Loucy (cell line): ENCODE measurements around the gene FGF10.

Source experiments
- H2AFZ ChIP-seq: fragments of 200-600 bp; sonication (generic); 2 replicates; pipeline ENCODE4 v1.6.0; 2016; ENCODE audit warnings: antibody characterized with exemption, mild to moderate bottlenecking, low read length, moderate library complexity
- H3F3A ChIP-seq: fragments of 200-600 bp; 2 replicates; pipeline ENCODE4 v1.6.0; 2016; ENCODE audit warnings: antibody characterized with exemption, low read depth, mild to moderate bottlenecking
- H3K27me3 ChIP-seq: fragments of 200-600 bp; sonication (generic); 2 replicates; pipeline ENCODE4 v1.6.1; 2014; ENCODE audit warnings: low read length, mild to moderate bottlenecking; ENCODE audit not compliant: insufficient read depth, poor library complexity, severe bottlenecking
- H3K36me3 ChIP-seq: fragments of 200-600 bp; sonication (generic); 2 replicates; pipeline ENCODE4 v1.6.1; 2016; ENCODE audit warnings: low read length; ENCODE audit not compliant: insufficient read depth
- H3K4me1 ChIP-seq: fragments of 200-600 bp; sonication (generic); 2 replicates; pipeline ENCODE4 v1.5.1; 2014; ENCODE audit warnings: low read length, mild to moderate bottlenecking; ENCODE audit not compliant: insufficient read depth, poor library complexity, severe bottlenecking
- H3K4me2 ChIP-seq: fragments of 200-600 bp; sonication (generic); 2 replicates; pipeline ENCODE4 v1.6.0; 2014; ENCODE audit warnings: antibody characterized with exemption, low read length, low read depth, mild to moderate bottlenecking; ENCODE audit not compliant: poor library complexity, severe bottlenecking
- H3K4me3 ChIP-seq: fragments of 200-600 bp; sonication (generic); 2 replicates; pipeline ENCODE4 v1.5.1; 2014; ENCODE audit warnings: low read length, mild to moderate bottlenecking, mixed read lengths; ENCODE audit not compliant: poor library complexity, severe bottlenecking
- H3K79me2 ChIP-seq: fragments of 200-600 bp; sonication (generic); 2 replicates; pipeline ENCODE4 v1.6.1; 2014; ENCODE audit warnings: low read length; ENCODE audit not compliant: insufficient read depth
- H3K9ac ChIP-seq: fragments of 200-600 bp; sonication (generic); 2 replicates; pipeline ENCODE4 v1.6.0; 2014; ENCODE audit warnings: mild to moderate bottlenecking, low read depth, low read length, moderate library complexity; ENCODE audit not compliant: poor library complexity, severe bottlenecking
- H3K9me2 ChIP-seq: fragments of 200-600 bp; sonication (generic); replicated peaks from 2 replicates; pipeline ENCODE4 v1.6.1; 2016; ENCODE audit warnings: low read depth, low read length, mixed read lengths
- H3K9me3 ChIP-seq: fragments of 200-600 bp; sonication (generic); 2 replicates; pipeline ENCODE4 v1.6.1; 2014; ENCODE audit warnings: mild to moderate bottlenecking, antibody characterized with exemption, low read length, low read depth; ENCODE audit not compliant: insufficient read depth
- H4K20me1 ChIP-seq: fragments of 200-600 bp; sonication (generic); 2 replicates; pipeline ENCODE4 v1.6.0; 2014; ENCODE audit warnings: antibody characterized with exemption, low read length, mild to moderate bottlenecking; ENCODE audit not compliant: insufficient read depth, poor library complexity, severe bottlenecking
- CTCF ChIP-seq: fragments of 200-600 bp; sonication (generic); conservative IDR thresholded peaks from 2 replicates; pipeline ENCODE4 v1.5.1; 2014; ENCODE audit warnings: mild to moderate bottlenecking, antibody characterized with exemption, low read length
- EZH2phosphoT487 ChIP-seq: fragments of 200-600 bp; IDR thresholded peaks from 2 replicates; pipeline ENCODE4 v1.6.1; 2018; ENCODE audit warnings: antibody characterized with exemption, mild to moderate bottlenecking, moderate library complexity, borderline replicate concordance

FGF10 gene

DNA sequence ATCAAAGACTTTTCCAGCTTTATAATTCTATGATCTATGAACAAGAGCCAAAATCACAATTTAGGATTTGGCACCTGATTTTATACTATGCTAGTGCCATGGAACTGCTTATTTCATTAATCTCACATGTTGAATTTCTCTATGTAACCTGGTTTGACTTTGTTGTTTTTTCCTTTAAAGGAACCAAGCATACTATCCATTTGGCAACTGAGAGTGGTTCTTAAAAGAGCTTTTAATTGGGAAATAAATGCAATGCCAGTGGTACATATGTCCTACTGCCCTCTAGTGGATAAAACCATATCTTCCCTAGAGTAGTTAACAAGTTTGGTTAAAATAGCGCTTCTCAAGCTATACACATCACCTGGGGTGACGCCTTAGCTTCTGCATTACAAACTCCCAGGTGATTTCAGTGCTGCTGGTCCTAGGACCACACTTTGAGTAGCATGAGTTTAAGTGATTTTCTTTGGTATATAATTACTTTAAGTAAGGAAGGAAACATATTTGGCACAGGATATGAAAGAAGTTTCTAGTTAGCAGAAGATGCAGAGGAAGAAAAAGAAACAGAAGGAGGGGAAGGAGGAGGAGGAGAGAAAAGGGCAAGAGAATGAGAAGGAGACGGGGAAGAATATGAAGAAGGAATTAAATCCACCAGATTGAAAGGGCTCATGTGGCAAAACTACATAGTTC, 56.8 kb downstream of the FGF10 start:
- H3K4me2 ChIP-seq: no peak overlapping the region
- H3K9ac ChIP-seq: no peak overlapping the region
- no peaks in the 10 kb centered on the region for H3K27me3 ChIP-seq
- 0 out of 2 replicates have a peak overlapping the region, but pooled peaks have one; percentile 13 for H2AFZ ChIP-seq
- no peaks in the 10 kb centered on the region for H3F3A ChIP-seq
- H3K36me3 ChIP-seq: no peaks in the 10 kb centered on the region
- H3K9me3 ChIP-seq: no peaks in the 10 kb centered on the region
- no peaks in the 10 kb centered on the region for H3K4me1 ChIP-seq
- H3K9me2 ChIP-seq: no peaks in the 10 kb centered on the region
- H3K79me2 ChIP-seq: no peaks in the 10 kb centered on the region
- TF ChIP-seq EZH2phosphoT487 (no peak), CTCF (peak; percentile 85)
- H4K20me1 ChIP-seq: no peaks in the 10 kb centered on the region
- no peak overlapping the region for H3K4me3 ChIP-seq

DNA sequence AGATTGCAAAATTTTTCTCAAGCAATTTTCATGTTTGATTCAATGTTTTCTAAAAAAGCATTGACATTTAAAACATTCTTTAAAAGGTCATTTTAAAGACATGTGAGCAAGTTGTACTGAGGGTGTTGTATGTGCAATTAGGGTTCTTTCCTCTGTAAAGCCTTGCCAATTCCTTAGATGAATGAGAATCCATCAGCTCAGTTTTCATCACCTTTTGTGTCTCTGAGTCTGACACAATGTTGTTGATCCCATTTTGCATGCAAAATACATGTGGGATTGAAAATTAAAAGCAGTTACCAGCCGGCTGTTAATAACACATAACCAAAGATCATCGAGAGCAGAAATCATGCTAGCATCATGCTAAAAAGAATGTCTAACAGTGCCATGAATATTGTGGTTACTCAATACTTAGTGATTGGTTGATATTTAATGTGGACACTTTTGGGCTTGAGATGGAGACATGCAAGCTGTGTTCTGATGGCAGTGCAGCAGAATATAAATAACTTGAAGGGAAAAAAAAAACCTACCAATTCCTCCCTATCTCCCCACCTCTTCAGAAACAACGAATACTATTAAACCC, 57.7 kb downstream of the FGF10 start:
- H3K4me2 ChIP-seq: no peak overlapping the region
- H3K4me1 ChIP-seq: no peaks in the 10 kb centered on the region
- no peaks in the 10 kb centered on the region for H3K79me2 ChIP-seq
- H3K27me3 ChIP-seq: no peaks in the 10 kb centered on the region
- TF ChIP-seq CTCF: no peak
- no peak for TF ChIP-seq EZH2phosphoT487
- no peaks in the 10 kb centered on the region for H3K9me2 ChIP-seq
- H3K9ac ChIP-seq: no peak overlapping the region
- no peaks in the 10 kb centered on the region for H3K36me3 ChIP-seq
- H3K4me3 ChIP-seq: no peak overlapping the region
- no peaks in the 10 kb centered on the region for H4K20me1 ChIP-seq
- H2AFZ ChIP-seq: 0 out of 2 replicates have a peak overlapping the region, but pooled peaks have one; percentile 13
- H3F3A ChIP-seq: no peaks in the 10 kb centered on the region
- no peaks in the 10 kb centered on the region for H3K9me3 ChIP-seq

GRCh38 chr5:44329716-44330115, 59.5 kb downstream of the FGF10 start:
- no peaks in the 10 kb centered on the region for H3K36me3 ChIP-seq
- H3K4me1 ChIP-seq: no peaks in the 10 kb centered on the region
- no peak overlapping the region for H3K4me3 ChIP-seq
- H3K9ac ChIP-seq: no peak overlapping the region
- no peaks in the 10 kb centered on the region for H3K9me2 ChIP-seq
- H3F3A ChIP-seq: no peaks in the 10 kb centered on the region
- no peaks in the 10 kb centered on the region for H3K79me2 ChIP-seq
- H3K9me3 ChIP-seq: no peaks in the 10 kb centered on the region
- no peak overlapping the region for H2AFZ ChIP-seq
- no peaks in the 10 kb centered on the region for H4K20me1 ChIP-seq
- no peak overlapping the region for H3K4me2 ChIP-seq
- no peak for TF ChIP-seq CTCF
- TF ChIP-seq EZH2phosphoT487: no peak
- no peaks in the 10 kb centered on the region for H3K27me3 ChIP-seq
